Lower leg skin (tissue), 4 donors: ENCODE measurements around the gene PCCA. TPM values are rescaled to one million over a fixed set of nuclear protein-coding genes. Genes with fewer than 3 reads are reported as not detected.

Experiments
- DNase-seq, 2 donors: peaks; one replicate each; pipeline ENCODE4 v3.0.0-alpha.2; 2019; ENCODE audit warnings: low spot score in 2 of 2
- H3K4me3 ChIP-seq: fragments of 200-600 bp; sonication (generic); 2 replicates; pipeline ENCODE4 v1.5.1; 2017; ENCODE audit warnings: mild to moderate bottlenecking, low read depth; ENCODE audit not compliant: poor library complexity, severe bottlenecking
- POLR2A ChIP-seq, 2 donors: fragments of 450-650 bp; IDR thresholded peaks; one replicate each; pipeline ENCODE4 v1.6.1; 2016 to 2017; ENCODE audit warnings: antibody characterized with exemption in 2 of 2, mild to moderate bottlenecking in 1 of 2, moderate library complexity in 1 of 2
- WGBS, 2 donors: methylation state at CpG; one replicate each; pipeline ENCODE4 v1.1.5; 2018; 5-methylcytosine and 5-hydroxymethylcytosine counted together
- intact Hi-C: fragments of 100-400 bp; cut with DNase I; formaldehyde crosslinking; loops from one replicate; pipeline ENCODE4 v1.15.0; 2023; ENCODE audit warnings: low total_unique reads
- total RNA-seq, 4 donors: library from RNA; depleted of rRNA; stranded (reverse); fragments of >200 nt; gene quantifications; one replicate each; pipeline ENCODE4 v1.1.0, GENCODE V29; 2016
- TF ChIP-seq, protein P1 (sequence below), 3 donors: fragments of 450-650 bp; IDR thresholded peaks; one replicate each; pipeline ENCODE4 v1.5.1; 2016; ENCODE audit warnings: antibody characterized with exemption in 3 of 3, mild to moderate bottlenecking in 3 of 3, moderate library complexity in 2 of 3

PCCA gene
- total RNA-seq, 4 donors from 2014 or later, result 24.3 to 34.2 (median 26.2) TPM

DNA sequence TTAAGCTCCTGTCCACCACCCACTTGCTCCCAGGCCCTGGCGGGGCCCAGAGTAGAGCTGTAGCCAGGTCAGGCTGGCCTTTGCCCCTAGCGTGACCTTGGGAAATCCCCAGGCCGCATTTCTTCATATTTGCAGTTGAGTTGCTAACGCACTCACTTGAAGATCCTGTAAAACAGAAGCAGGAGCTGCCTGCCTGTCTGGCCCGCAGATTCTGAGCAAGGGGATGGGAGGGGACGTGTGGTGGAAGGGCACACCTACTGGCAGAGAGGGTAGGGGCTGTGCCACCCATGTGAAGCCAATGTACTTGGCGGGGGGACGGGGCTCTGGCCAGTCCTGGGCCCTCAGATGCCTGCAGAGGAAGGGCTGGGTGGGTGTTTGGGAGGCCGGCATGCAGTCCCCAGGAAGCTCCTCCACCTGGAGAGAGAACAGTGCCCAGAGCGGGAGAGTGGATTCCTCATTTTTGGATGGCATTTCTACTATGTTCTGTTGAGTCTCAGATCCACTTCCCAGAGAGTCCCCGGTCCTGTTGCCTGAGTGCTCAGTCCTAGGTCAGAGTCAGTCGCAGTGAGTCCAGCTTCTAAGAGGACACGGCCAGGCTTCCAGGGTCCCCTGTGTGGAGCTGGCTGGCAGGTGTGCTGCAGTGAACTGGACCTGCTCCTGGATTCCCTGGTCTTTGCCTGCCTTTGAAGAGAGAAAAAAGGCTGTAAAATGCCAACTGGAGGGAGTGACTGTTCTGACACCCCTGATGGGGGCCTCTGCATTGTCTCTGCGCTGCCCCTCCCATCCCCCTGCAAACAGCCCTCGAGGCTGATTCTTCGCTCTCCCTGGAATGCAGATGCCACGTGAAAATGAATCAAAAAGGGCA is 436.8 kb downstream of the PCCA start:
- WGBS, 2 donors, result 83 to 85% methylated on average over 16 to 17 of the region's 17 CpGs

DNA sequence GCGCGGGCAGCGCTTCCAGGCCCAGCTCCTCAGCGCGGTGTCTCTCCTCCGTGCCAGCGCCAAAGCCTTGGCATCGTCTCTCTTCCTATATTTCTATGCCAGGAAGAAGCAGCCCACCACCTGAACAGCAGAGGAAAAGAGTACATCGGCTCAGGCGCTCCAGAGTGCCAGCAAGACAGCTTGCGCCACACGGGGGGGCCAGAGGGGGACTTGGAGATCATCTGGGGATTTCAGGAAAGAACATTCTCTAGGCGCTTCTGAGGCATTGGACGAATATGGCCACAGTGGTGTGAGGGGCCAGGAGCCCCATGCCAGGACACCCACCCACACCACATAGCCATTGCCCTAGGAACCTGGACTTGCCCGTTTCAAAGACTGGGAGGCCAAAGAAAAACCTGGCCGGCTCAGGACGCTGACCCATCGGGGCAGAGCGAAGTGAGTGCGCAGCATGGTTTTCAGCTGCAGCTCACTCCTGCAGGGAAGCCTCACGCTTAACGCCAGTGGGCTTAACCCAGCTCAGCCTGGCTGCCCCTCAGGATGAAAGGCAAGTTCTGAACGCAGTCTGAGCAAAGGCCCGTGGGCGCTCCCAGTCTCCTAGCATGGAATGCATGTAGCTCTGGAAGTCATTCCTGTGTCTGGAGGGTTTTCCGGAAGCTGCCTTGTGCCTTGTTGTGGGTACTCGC is 437.6 kb downstream of the PCCA start:
- 84 to 87% methylated on average over 27 of the region's 27 CpGs for WGBS, 2 donors
- no peak for DNase-seq

More for the DNA sequence above, 436.8 kb downstream of the PCCA start:
- no peak overlapping the region for H3K4me3 ChIP-seq
- DNase-seq, result no peak
- intact Hi-C loops, result no loop called here
- TF ChIP-seq, protein P1, sequence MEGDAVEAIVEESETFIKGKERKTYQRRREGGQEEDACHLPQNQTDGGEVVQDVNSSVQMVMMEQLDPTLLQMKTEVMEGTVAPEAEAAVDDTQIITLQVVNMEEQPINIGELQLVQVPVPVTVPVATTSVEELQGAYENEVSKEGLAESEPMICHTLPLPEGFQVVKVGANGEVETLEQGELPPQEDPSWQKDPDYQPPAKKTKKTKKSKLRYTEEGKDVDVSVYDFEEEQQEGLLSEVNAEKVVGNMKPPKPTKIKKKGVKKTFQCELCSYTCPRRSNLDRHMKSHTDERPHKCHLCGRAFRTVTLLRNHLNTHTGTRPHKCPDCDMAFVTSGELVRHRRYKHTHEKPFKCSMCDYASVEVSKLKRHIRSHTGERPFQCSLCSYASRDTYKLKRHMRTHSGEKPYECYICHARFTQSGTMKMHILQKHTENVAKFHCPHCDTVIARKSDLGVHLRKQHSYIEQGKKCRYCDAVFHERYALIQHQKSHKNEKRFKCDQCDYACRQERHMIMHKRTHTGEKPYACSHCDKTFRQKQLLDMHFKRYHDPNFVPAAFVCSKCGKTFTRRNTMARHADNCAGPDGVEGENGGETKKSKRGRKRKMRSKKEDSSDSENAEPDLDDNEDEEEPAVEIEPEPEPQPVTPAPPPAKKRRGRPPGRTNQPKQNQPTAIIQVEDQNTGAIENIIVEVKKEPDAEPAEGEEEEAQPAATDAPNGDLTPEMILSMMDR (IDR thresholded peaks at IDR 0.05), result no peak
- TF ChIP-seq POLR2A (IDR thresholded peaks at IDR 0.05), result no peak

DNA sequence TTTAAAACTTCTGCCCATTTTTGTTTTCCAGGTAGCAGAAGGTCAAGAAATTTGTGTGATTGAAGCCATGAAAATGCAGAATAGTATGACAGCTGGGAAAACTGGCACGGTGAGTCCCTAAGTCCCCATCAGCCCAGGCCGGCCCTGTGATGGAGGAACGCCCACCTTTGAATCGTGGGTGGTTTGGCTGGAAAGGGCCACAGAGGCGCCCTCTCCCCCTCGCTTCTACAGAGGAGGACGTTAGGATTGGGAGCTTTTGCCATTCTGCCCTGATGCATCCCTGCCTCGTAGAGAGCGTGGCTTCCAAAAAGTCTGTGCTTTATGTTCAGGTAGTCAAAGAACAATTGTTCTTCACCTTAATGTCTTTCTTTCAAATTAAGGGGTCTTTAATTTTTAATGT is 438.8 kb downstream of the PCCA start:
- intact Hi-C loops, result no loop called here

More for the DNA sequence above, 437.6 kb downstream of the PCCA start:
- no peak overlapping the region for H3K4me3 ChIP-seq
- TF ChIP-seq, protein P1 (IDR thresholded peaks at IDR 0.05), result no peak
- TF ChIP-seq POLR2A (IDR thresholded peaks at IDR 0.05), result no peak
- intact Hi-C loops, result no loop called here

DNA sequence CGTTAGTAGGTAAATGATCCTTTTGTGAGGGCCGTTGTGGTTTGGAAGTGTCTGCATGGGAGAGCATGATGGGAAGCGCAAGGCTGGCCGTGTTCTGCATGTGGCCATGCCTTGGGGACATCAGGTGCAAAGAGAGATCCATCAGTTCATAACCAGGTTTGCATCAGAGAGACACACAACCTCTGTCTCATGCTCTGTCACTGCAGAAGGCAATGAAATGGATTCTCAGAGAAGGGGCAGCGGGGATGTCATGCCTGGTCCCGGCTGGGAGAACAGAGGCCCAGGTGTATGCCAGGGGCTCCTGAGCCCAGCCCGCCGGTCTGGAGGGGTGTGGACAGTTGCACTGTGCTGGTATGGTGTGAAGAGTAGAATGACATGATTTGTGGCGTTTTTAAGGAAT is 439.5 kb downstream of the PCCA start:
- no peak for TF ChIP-seq POLR2A (IDR thresholded peaks at IDR 0.05)
- TF ChIP-seq, protein P1 (IDR thresholded peaks at IDR 0.05), result no peak
- intact Hi-C loops, result no loop called here
- no peak for DNase-seq
- H3K4me3 ChIP-seq, result no peak overlapping the region
- 92 to 93% methylated on average over 9 of the region's 9 CpGs for WGBS, 2 donors

More for the DNA sequence above, 438.8 kb downstream of the PCCA start:
- 91 to 92% methylated on average over 9 of the region's 9 CpGs for WGBS, 2 donors
- no peak for DNase-seq
- no peak overlapping the region for H3K4me3 ChIP-seq
- TF ChIP-seq, protein P1 (IDR thresholded peaks at IDR 0.05), result no peak
- TF ChIP-seq POLR2A (IDR thresholded peaks at IDR 0.05), result no peak

DNA sequence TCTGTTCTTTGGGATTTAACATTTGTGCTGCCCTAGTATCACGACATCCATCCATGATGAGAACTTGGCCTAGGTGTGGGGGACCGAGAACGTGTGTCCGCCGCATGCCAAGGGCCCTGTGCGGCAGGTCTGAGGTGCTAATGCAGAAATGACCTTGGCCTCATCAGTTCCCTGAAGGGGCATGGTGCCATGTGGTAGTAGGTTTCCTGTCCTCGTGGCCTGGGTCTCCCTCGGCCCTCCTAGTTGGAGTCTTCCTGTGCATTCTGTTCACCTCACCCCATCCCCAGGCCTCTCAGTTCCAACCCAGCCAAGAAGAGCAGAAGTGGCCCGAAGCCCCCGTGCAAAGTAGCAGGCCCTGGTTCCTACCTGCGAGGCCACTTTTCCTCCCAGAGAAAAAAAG is 439.9 kb downstream of the PCCA start:
- no peak for DNase-seq
- WGBS, 2 donors, result 97 to 98% methylated on average over 11 of the region's 11 CpGs
- intact Hi-C loops, result no loop called here
- no peak for TF ChIP-seq POLR2A (IDR thresholded peaks at IDR 0.05)
- TF ChIP-seq, protein P1 (IDR thresholded peaks at IDR 0.05), result no peak
- no peak overlapping the region for H3K4me3 ChIP-seq
